ENCODE results near the gene RACGAP1.
A peak's percentile ranks its signal among the peaks of the same experiment; 100 is the strongest.

Gene RACGAP1

GRCh38 chr12:49969651-49970429, 55.5 kb downstream of the RACGAP1 start:
- DNase-seq (ENCODE audit: low read depth, low spot score), result no peak

GRCh38 chr12:49969027-49969426, 56.3 kb downstream of the RACGAP1 start:
- no peak for DNase-seq (ENCODE audit: low read depth, low spot score)

- DNase-seq (ENCODE audit: low read depth, low spot score), result no peak
Observed at GRCh38 chr12:49968471-49968870, 56.8 kb downstream of the RACGAP1 start.

- DNase-seq (ENCODE audit: low read depth, low spot score), result no peak
Observed at GRCh38 chr12:49967777-49968250, 57.5 kb downstream of the RACGAP1 start.

GRCh38 chr12:49967042-49967776, 58.1 kb downstream of the RACGAP1 start:
- DNase-seq (ENCODE audit: low read depth, low spot score), result peak; percentile 69

- DNase-seq (ENCODE audit: low read depth, low spot score), result no peak
Observed at GRCh38 chr12:49966511-49967041, 58.7 kb downstream of the RACGAP1 start.

GRCh38 chr12:49965836-49966235, 59.5 kb downstream of the RACGAP1 start:
- no peak for DNase-seq (ENCODE audit: low read depth, low spot score)

- DNase-seq (ENCODE audit: low read depth, low spot score), result no peak
Observed at GRCh38 chr12:49964849-49965624, 60.3 kb downstream of the RACGAP1 start.

- DNase-seq (ENCODE audit: low read depth, low spot score), result no peak
Observed at GRCh38 chr12:49963976-49964815, 61.1 kb downstream of the RACGAP1 start.

- no peak for DNase-seq (ENCODE audit: low read depth, low spot score)
Observed at GRCh38 chr12:49962861-49963765, 62.2 kb downstream of the RACGAP1 start.

GRCh38 chr12:49961993-49962764, 63.1 kb downstream of the RACGAP1 start:
- DNase-seq (ENCODE audit: low read depth, low spot score), result no peak

GRCh38 chr12:49961111-49961922, 64.0 kb downstream of the RACGAP1 start, which contains the start of gene AQP5:
Gene AQP5 (plus strand): TSS chr12:49961872. CDS start chr12:49962018, 146 bp downstream.
- DNase-seq (ENCODE audit: low read depth, low spot score), result no peak

- DNase-seq (ENCODE audit: low read depth, low spot score), result no peak
Observed at GRCh38 chr12:49960474-49961110, 64.7 kb downstream of the RACGAP1 start.

GRCh38 chr12:49959685-49960473, 65.4 kb downstream of the RACGAP1 start:
- no peak for DNase-seq (ENCODE audit: low read depth, low spot score)

GRCh38 chr12:49957570-49957967, 67.7 kb downstream of the RACGAP1 start:
- DNase-seq (ENCODE audit: low read depth, low spot score), result no peak

- no peak for DNase-seq (ENCODE audit: low read depth, low spot score)
Observed at GRCh38 chr12:49956663-49957569, 68.4 kb downstream of the RACGAP1 start.

Data from smooth muscle cell of the brain vasculature (primary cell).